H1 (cell line): Measurements from ENCODE around the gene GRK7. TPM values are rescaled to one million over a fixed set of nuclear protein-coding genes. Genes with fewer than 3 reads are reported as not detected.
A peak's percentile ranks its signal among the peaks of the same experiment; 100 is the strongest.

Experiments
- ATF2 ChIP-seq: IDR thresholded peaks from 2 replicates; pipeline ENCODE4 v1.6.1; 2012; ENCODE audit warnings: low read length, inconsistent platforms
- CHD2 ChIP-seq: IDR thresholded peaks from 2 replicates; pipeline ENCODE4 v1.6.1; 2012; ENCODE audit warnings: low read length, improper control_type of control experiment
- CREB1 ChIP-seq: IDR thresholded peaks from 2 replicates; pipeline ENCODE4 v1.6.1; 2012; ENCODE audit warnings: inconsistent platforms
- EP300 ChIP-seq, 2 experiments: IDR thresholded peaks; 1 replicate in 1 of 2; 2 replicates in 1 of 2; pipeline ENCODE4 v1.6.1; 2011 to 2012; ENCODE audit warnings: low read depth in 2 of 2, low read length in 2 of 2, mild to moderate bottlenecking in 2 of 2, borderline replicate concordance in 1 of 2, inconsistent platforms in 1 of 2, moderate library complexity in 1 of 2
- KDM4A ChIP-seq: IDR thresholded peaks from one replicate; pipeline ENCODE4 v1.7.1; 2012; ENCODE audit warnings: low read depth, mild to moderate bottlenecking, moderate library complexity, low read length, inconsistent platforms; ENCODE audit not compliant: severe bottlenecking
- POLR2AphosphoS5 ChIP-seq: IDR thresholded peaks from 2 replicates; pipeline ENCODE4 v1.6.1; 2011; ENCODE audit warnings: low read depth, low read length
- RAD21 ChIP-seq, 2 experiments: IDR thresholded peaks in 1 of 2; conservative IDR thresholded peaks in 1 of 2; 2 replicates each; pipeline ENCODE4 v1.6.1; 2011; ENCODE audit warnings: low read depth in 2 of 2, low read length in 2 of 2, improper control_type of control experiment in 1 of 2, inconsistent platforms in 1 of 2, mild to moderate bottlenecking in 1 of 2, moderate library complexity in 1 of 2
- RNF2 ChIP-seq: fragments of 200-900, 300-1000 bp; sonication (generic); IDR thresholded peaks from 2 replicates; pipeline ENCODE4 v1.7.1; 2016; ENCODE audit warnings: borderline replicate concordance, low read depth, mild to moderate bottlenecking, antibody characterized with exemption, low read length; ENCODE audit not compliant: poor library complexity, severe bottlenecking; ENCODE audit errors: missing control alignments
- RXRA ChIP-seq: IDR thresholded peaks from 2 replicates; pipeline ENCODE4 v1.6.1; 2011; ENCODE audit warnings: low read depth, mild to moderate bottlenecking, low read length, moderate library complexity; ENCODE audit not compliant: insufficient read depth
- SP2 ChIP-seq: IDR thresholded peaks from 2 replicates; pipeline ENCODE4 v1.6.1; 2012; ENCODE audit warnings: mild to moderate bottlenecking, low read length, inconsistent platforms
- TAF1 ChIP-seq: IDR thresholded peaks from 2 replicates; pipeline ENCODE4 v1.6.1; 2011; ENCODE audit warnings: mild to moderate bottlenecking, low read depth, low read length
- TCF12 ChIP-seq: IDR thresholded peaks from 2 replicates; pipeline ENCODE4 v1.6.1; 2011; ENCODE audit warnings: low read depth, mild to moderate bottlenecking, low read length
- polyA plus RNA-seq, 7 experiments: library from polyadenylated mRNA; depleted of rRNA in 3 of 7; stranded (reverse) in 5 of 7; unstranded in 2 of 7; fragments of >200 nt in 5 of 7; fragments of 200-250 nt in 2 of 7; gene quantifications; 1 replicate in 5 of 7; 2 replicates in 1 of 7; 4 replicates in 1 of 7; pipeline versions ENCODE4 v1.2.1 to v1.2.3, GENCODE V29; 2011 to 2013; ENCODE audit warnings: missing spikeins in 2 of 7, mixed read lengths in 2 of 7
- total RNA-seq: library from RNA; stranded (reverse); fragmentation: NEBNext Ultra II Directional; extraction: Animal tissue kit (Norgen Biotek cat#: 25700); gene quantifications from 2 replicates; pipeline ENCODE4 v1.2.1, GENCODE V29; 2021

Gene GRK7
- total and polyA plus RNA-seq, 2 of the 8 experiments (the other 6 are each of a cell fraction or from before 2014, with no cell fraction given), result not detected

- TF ChIP-seq RNF2 (no peak), POLR2AphosphoS5 (peak; percentile 80; the same call in 1 of the 2 replicates), TCF12 (no peak), CHD2 (peak; percentile 63; the same call in 1 of the 2 replicates), KDM4A (peak; percentile 90), TAF1 (peak; percentile 91), ATF2 (0 out of 2 replicates have a peak, but pooled peaks have one; percentile 29), SP2 (0 out of 2 replicates have a peak, but pooled peaks have one; percentile 1), CREB1 (peak; percentile 97), EP300 (IDR thresholded peaks at IDR 0.05; ENCODE audit: borderline replicate concordance in 1 of 2, low read depth in 2 of 2, low read length in 2 of 2) (0 out of 3 replicates have a peak, but pooled peaks of 1 of the 2 experiments have one; percentile 55), RAD21 (IDR thresholded peaks at IDR 0.05 in 1 of 2, conservative IDR thresholded peaks at IDR 0.05 in 1 of 2; ENCODE audit: low read depth in 2 of 2, low read length in 2 of 2) (peak; percentile 75 to 85), RXRA (no peak)
Measured at GRCh38 chr3:141738022-141738890, 25.0 kb upstream of the GRK7 start, which contains the start of gene RNF7 (continued).
